NCI-H460 (cell line): ENCODE data around the gene PSMD4. TPM values are rescaled to one million over a fixed set of nuclear protein-coding genes. Genes with fewer than 3 reads are reported as not detected.
A peak's percentile ranks its signal among the peaks of the same experiment; 100 is the strongest.

Experiments used
- DNase-seq: peaks from one replicate; pipeline ENCODE4 v3.0.0-alpha.2; 2016; ENCODE audit warnings: low read depth; ENCODE audit errors: extremely low read depth
- small RNA-seq, 2 experiments: library from RNA; depleted of rRNA; stranded (forward); fragments of <200 nt; gene quantifications; one replicate each; pipeline ENCODE3, GENCODE V24; 2014
- total RNA-seq: library from RNA; depleted of rRNA; stranded (reverse); fragments of >200 nt; shearing (Covaris generic); gene quantifications from 2 replicates; pipeline ENCODE4 v1.2.3, GENCODE V29; 2014; rRNA removed

PSMD4 gene
- total RNA-seq, 1 experiment from 2014 or later = 237 TPM

- no peak for DNase-seq
Observed at GRCh38 chr1:151293093-151293492, 38.6 kb downstream of the PSMD4 start.

GRCh38 chr1:151294742-151295462 lies 40.4 kb downstream of the PSMD4 start:
- no peak for DNase-seq

- DNase-seq = no peak
Observed at GRCh38 chr1:151309811-151310323, 55.3 kb downstream of the PSMD4 start.

GRCh38 chr1:151311011-151311410 lies 56.5 kb downstream of the PSMD4 start:
- no peak for DNase-seq

GRCh38 chr1:151311589-151312331 lies 57.2 kb downstream of the PSMD4 start:
- DNase-seq = peak; percentile 99

- no peak for DNase-seq
Observed at GRCh38 chr1:151312411-151312810, 57.9 kb downstream of the PSMD4 start.

GRCh38 chr1:151312826-151313225 lies 58.3 kb downstream of the PSMD4 start:
- no peak for DNase-seq

GRCh38 chr1:151313501-151313900 lies 59.0 kb downstream of the PSMD4 start:
- no peak for DNase-seq

- DNase-seq = no peak
Observed at GRCh38 chr1:151314137-151314875, 59.8 kb downstream of the PSMD4 start.

GRCh38 chr1:151315565-151316235 lies 61.2 kb downstream of the PSMD4 start:
- no peak for DNase-seq

Small RNA genes within 50 kb of the gene (small RNA-seq; reads per million reads assigned to genes)
- 0.02 to 2.1 reads per million in 2 experiments for gene RN7SL444P

Other genes starting within 250 kb of the PSMD4 start
- gene MINDY1, start 247.8 kb upstream of the PSMD4 start, total RNA-seq = 12.1 and 13.4 TPM in 2 replicates
- 22.7 and 24.7 TPM in 2 replicates for gene PRUNE1, start 246.3 kb upstream of the PSMD4 start, total RNA-seq
- 0.43 and 1.3 TPM in 2 replicates for gene BNIPL, start 218.1 kb upstream of the PSMD4 start, total RNA-seq
- 6.1 and 7.2 TPM in 2 replicates for gene C1orf56, start 207.0 kb upstream of the PSMD4 start, total RNA-seq
- gene CDC42SE1, start 195.1 kb upstream of the PSMD4 start, total RNA-seq = 100 and 101 TPM in 2 replicates
- gene MLLT11, start 194.3 kb upstream of the PSMD4 start, total RNA-seq = 82.1 and 84.6 TPM in 2 replicates
- 14.3 and 18.2 TPM in 2 replicates for gene GABPB2, start 184.0 kb upstream of the PSMD4 start, total RNA-seq
- 0.69 and 1.2 TPM in 2 replicates for gene SEMA6C, start 108.1 kb upstream of the PSMD4 start, total RNA-seq
- gene TNFAIP8L2, start 98.1 kb upstream of the PSMD4 start, total RNA-seq = not detected in 2 replicates
- gene LYSMD1, start 88.8 kb upstream of the PSMD4 start, total RNA-seq = 18.0 and 25.1 TPM in 2 replicates
- 95.3 and 96.9 TPM in 2 replicates for gene SCNM1, start 88.6 kb upstream of the PSMD4 start, total RNA-seq
- gene TMOD4, start 78.8 kb upstream of the PSMD4 start, total RNA-seq = 0.87 TPM in 1 of 2 replicates, not detected in the other
- 88.7 and 95.2 TPM in 2 replicates for gene VPS72, start 64.5 kb upstream of the PSMD4 start, total RNA-seq
- 95.2 and 119 TPM in 2 replicates for gene PIP5K1A, start 56.2 kb upstream of the PSMD4 start, total RNA-seq
- 22.6 and 23.0 TPM in 2 replicates for gene ZNF687, start 27.6 kb downstream of the PSMD4 start, total RNA-seq
- 36.1 and 36.8 TPM in 2 replicates for gene PI4KB, start 72.7 kb downstream of the PSMD4 start, total RNA-seq
- 41.9 and 48.1 TPM in 2 replicates for gene RFX5, start 92.5 kb downstream of the PSMD4 start, total RNA-seq
- 24.6 and 28.9 TPM in 2 replicates for gene SELENBP1, start 118.0 kb downstream of the PSMD4 start, total RNA-seq
- 641 and 758 TPM in 2 replicates for gene PSMB4, start 144.8 kb downstream of the PSMD4 start, total RNA-seq
- gene POGZ, start 204.8 kb downstream of the PSMD4 start, total RNA-seq = 27.3 and 34.5 TPM in 2 replicates